Endometrial microvascular endothelial cells (primary cell): Measurements from ENCODE around the gene CNPY3. TPM values are rescaled to one million over a fixed set of nuclear protein-coding genes. Genes with fewer than 3 reads are reported as not detected.

Experiments
- in situ Hi-C: cut with HindIII; loops from 2 replicates; pipeline ENCODE4 v1.10.0; 2017; ENCODE audit warnings: low sequenced_read_pairs, low pct_unique_long_range_greater_than_20kb; ENCODE audit errors: inconsistent ontology term
- total RNA-seq: library from RNA; depleted of rRNA; stranded (reverse); fragments of >200 nt; gene quantifications from one replicate; pipeline ENCODE4 v1.2.3, GENCODE V29; 2015; ENCODE audit errors: inconsistent ontology term

Gene CNPY3
- total RNA-seq, 1 donor from 2014 or later = 53.7 TPM

- in situ Hi-C loops = no loop called here
These were observed 41.8 kb downstream of the CNPY3 start for GRCh38 chr6:42970871-42971612.

- in situ Hi-C loops = no loop called here
These were observed 42.6 kb downstream of the CNPY3 start for GRCh38 chr6:42971746-42972327.

GRCh38 chr6:42973926-42974325 is 44.6 kb downstream of the CNPY3 start:
- in situ Hi-C loops = no loop called here

- in situ Hi-C loops = no loop called here
These were observed 45.7 kb downstream of the CNPY3 start for GRCh38 chr6:42974919-42975505.

GRCh38 chr6:42978487-42978838 is 49.2 kb downstream of the CNPY3 start:
- in situ Hi-C loops = no loop called here

GRCh38 chr6:42978839-42979522 is 49.7 kb downstream of the CNPY3 start, which contains the start of gene PEX6:
PEX6 (minus strand) TSS chr6:42979181; CDS start chr6:42979150, 31 bp downstream.
- in situ Hi-C loops = no loop called here

GRCh38 chr6:42979523-42980177 is 50.4 kb downstream of the CNPY3 start:
- in situ Hi-C loops = no loop called here

- in situ Hi-C loops = no loop called here
These were observed 52.6 kb downstream of the CNPY3 start for GRCh38 chr6:42981836-42982235.

GRCh38 chr6:42984001-42984923 is 55.0 kb downstream of the CNPY3 start, which contains the start of gene PPP2R5D:
PPP2R5D (plus strand) TSS chr6:42984570; CDS start chr6:42984678, 108 bp downstream.
- in situ Hi-C loops = no loop called here

GRCh38 chr6:42984924-42985475 is 55.7 kb downstream of the CNPY3 start:
- in situ Hi-C loops = no loop called here

- in situ Hi-C loops = no loop called here
These were observed 58.5 kb downstream of the CNPY3 start for GRCh38 chr6:42987533-42988451.

GRCh38 chr6:42988486-42989020 is 59.3 kb downstream of the CNPY3 start:
- in situ Hi-C loops = no loop called here

Other genes starting within 250 kb of the CNPY3 start
- 1.4 TPM for gene PRPH2, start 206.9 kb upstream of the CNPY3 start, total RNA-seq
- gene TBCC, start 183.4 kb upstream of the CNPY3 start, total RNA-seq = 48.2 TPM
- gene BICRAL, start 147.4 kb upstream of the CNPY3 start, total RNA-seq = 3.9 TPM
- 169 TPM for gene RPL7L1, start 49.9 kb upstream of the CNPY3 start, total RNA-seq
- gene PTCRA, start 13.4 kb upstream of the CNPY3 start, total RNA-seq = not detected
- gene GNMT, start 31.3 kb downstream of the CNPY3 start, total RNA-seq = 0.84 TPM
- 12.2 TPM for gene PEX6, start 49.7 kb downstream of the CNPY3 start, total RNA-seq
- gene PPP2R5D, start 55.1 kb downstream of the CNPY3 start, total RNA-seq = 97.0 TPM
- 69.5 TPM for gene MEA1, start 84.5 kb downstream of the CNPY3 start, total RNA-seq
- gene KLHDC3, start 84.8 kb downstream of the CNPY3 start, total RNA-seq = 98.8 TPM
- gene RRP36, start 92.1 kb downstream of the CNPY3 start, total RNA-seq = 114 TPM
- gene CUL7, start 124.4 kb downstream of the CNPY3 start, total RNA-seq = 15.8 TPM
- 29.3 TPM for gene MRPL2, start 130.0 kb downstream of the CNPY3 start, total RNA-seq
- 18.6 TPM for gene KLC4, start 130.2 kb downstream of the CNPY3 start, total RNA-seq
- 43.1 TPM for gene PTK7, start 146.8 kb downstream of the CNPY3 start, total RNA-seq
- 28.9 TPM for gene SRF, start 241.8 kb downstream of the CNPY3 start, total RNA-seq